DOHH2 (cell line): ENCODE results near the gene HSPG2.
"Not testable (repeated sequence)": the region's sequence is repeated elsewhere in the genome, so short reads cannot be mapped to it uniquely, and the experiment has no call there.

ENCODE experiments used
- CTCF ChIP-seq: fragments of 200-600 bp; sonication (generic); IDR thresholded peaks from one replicate; pipeline ENCODE4 v1.5.1; 2014; ENCODE audit warnings: antibody characterized with exemption, mild to moderate bottlenecking, low read depth, low read length; ENCODE audit not compliant: poor library complexity, severe bottlenecking
- EZH2phosphoT487 ChIP-seq: fragments of 200-600 bp; sonication (generic); IDR thresholded peaks from 2 replicates; pipeline ENCODE4 v1.6.1; 2017; ENCODE audit warnings: borderline replicate concordance, mild to moderate bottlenecking, antibody characterized with exemption, low read length, moderate library complexity, mixed read lengths

- TF ChIP-seq CTCF, EZH2phosphoT487: not testable (repeated sequence)
Observed at GRCh38 chr1:21969066-21969465, 32.0 kb upstream of the HSPG2 start.
